Midbrain (tissue), 1 donor: ENCODE measurements around the gene CXorf65.
A peak's percentile ranks its signal among the peaks of the same experiment; 100 is the strongest.

Experiments used
- DNase-seq: peaks from one replicate; lab custom pipeline; 2025; lab: John Stamatoyannopoulos, UW

Gene CXorf65

GRCh38 chrX:71107245-71107644 is 705 bp upstream of the CXorf65 start:
- DNase-seq: no peak

DNA sequence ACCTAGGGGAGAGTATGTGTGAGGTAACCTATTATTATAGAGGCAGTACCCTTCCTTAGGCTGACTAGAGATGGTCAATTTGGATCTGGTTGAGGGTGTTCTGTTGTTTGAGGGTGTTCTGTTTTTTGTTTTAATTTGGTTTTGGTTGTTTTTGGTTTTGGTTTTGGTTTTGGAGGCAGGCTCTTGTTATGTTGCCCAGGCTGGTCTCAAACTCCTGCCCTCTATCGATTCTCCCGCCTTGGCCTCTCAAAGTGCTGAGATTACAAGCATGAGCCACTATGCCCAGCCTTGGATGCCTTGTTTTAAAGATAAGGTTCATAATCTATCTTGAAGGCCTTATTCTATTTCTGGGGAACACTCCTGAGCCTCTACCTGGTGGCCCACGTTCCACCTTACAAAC is 912 bp downstream of the CXorf65 start:
- no peak for DNase-seq

DNA sequence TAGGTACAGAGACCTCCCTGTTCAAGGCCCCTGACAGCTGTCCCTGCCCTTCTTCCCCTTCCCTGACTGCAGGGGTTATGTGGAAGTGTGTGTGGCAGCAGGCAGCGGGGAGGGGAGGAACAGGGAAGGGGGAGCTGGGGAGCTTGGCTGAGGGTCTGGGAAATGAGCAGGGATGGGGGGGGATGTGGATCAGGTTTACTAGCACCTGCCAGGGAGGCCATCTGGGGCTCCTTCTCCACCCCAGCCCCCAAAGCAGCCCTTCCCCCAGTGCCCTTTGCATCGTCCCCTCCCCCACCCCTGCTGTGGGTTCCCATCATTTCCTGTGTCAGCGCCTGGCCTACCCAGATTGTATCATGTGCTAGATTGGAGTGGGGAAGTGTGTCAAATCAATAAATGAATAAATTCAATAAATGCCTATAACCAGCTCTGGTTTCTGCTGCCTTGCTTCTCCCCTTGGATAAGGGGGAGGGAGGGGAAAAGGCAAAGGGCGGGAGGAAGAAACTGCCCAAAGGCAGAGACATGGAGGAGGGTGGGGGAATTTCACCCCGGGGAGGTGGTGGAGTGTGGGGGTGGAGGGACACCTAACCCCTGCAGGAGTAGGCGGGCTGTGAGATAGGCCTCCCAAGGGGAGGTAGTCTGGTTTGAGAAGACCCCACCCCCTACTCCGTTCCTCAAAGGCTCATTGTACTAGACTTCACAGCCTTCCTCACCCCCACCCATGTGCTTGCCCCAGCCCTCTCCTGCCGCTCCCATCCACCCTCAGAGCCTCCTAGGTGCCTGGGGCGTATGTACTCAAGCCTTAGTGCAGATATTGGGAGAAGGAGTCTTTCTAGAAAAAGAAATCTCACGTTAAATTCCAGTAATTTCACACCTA is 3.2 kb downstream of the CXorf65 start:
- DNase-seq: no peak

- DNase-seq: no peak
Observed at GRCh38 chrX:71102292-71102691, 4.2 kb downstream of the CXorf65 start.

GRCh38 chrX:71100581-71101505 is 5.7 kb downstream of the CXorf65 start:
- no peak for DNase-seq

- no peak for DNase-seq
Observed at GRCh38 chrX:71099736-71100135, 6.8 kb downstream of the CXorf65 start.

DNA sequence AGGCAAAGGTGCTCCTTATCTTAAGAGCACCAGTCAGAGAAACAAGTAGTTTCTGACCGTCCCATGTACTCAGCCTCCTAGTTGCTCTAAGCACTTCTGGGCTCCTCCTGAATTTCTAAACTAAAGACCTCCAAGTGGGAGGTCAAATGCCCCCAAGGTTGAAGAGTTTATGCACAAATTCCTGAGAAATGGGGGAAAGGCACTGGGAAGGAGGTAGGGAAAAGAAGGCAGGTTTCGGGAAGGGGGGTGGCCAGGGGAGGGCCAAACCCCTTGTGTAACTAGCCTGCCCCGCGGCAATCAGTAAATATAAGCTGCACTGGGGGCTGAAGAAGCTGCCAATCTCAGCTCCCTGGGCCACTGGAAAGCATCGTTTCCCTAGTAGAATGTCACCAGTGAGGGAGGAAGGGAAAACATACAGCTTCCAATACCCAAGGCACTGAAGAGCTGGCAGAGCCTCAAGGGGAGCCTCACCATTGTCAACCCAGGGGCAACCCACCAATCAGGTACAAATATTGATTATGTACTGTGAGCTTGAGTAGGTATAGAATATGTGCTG is 7.5 kb downstream of the CXorf65 start:
- DNase-seq: no peak

DNA sequence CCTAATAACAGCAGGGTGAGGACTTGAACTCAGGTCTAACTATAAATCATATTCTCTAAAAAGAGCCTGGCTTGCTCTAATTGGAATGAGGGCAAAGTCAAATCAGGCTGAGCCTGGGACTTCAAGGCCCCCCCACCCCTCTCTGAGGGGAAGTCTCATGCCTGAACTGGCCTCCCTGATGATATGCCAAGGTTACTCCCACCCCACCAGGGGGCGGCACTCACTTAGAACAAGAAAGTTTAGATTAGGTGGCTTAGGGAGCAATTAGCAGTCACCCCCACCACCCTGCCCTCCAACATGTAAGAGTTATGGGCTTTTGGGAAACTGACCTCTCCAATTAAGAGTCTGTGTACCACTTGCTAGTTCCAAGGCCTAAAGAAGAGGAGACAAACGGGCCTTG is 8.2 kb downstream of the CXorf65 start:
- peak; percentile 32 for DNase-seq

DNA sequence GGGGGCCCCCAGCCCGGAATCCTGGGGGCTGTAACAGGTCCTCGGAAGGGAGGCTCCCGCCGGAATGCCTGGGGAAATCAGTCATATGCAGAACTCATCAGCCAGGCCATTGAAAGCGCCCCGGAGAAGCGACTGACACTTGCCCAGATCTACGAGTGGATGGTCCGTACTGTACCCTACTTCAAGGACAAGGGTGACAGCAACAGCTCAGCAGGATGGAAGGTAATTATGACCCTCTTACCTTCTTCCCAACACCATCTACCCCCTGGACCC is 9.8 kb downstream of the CXorf65 start:
- DNase-seq: no peak

- peak; percentile 73 for DNase-seq
Observed at GRCh38 chrX:71095981-71096759, 10.4 kb downstream of the CXorf65 start.

GRCh38 chrX:71095555-71095980 is 11.0 kb downstream of the CXorf65 start, which contains the start of gene FOXO4:
TSS of gene FOXO4 (plus strand) at chrX:71095851. CDS start at chrX:71096529, 678 bp downstream.
- peak; percentile 88 for DNase-seq

- no peak for DNase-seq
Observed at GRCh38 chrX:71095033-71095432, 11.5 kb downstream of the CXorf65 start.

DNA sequence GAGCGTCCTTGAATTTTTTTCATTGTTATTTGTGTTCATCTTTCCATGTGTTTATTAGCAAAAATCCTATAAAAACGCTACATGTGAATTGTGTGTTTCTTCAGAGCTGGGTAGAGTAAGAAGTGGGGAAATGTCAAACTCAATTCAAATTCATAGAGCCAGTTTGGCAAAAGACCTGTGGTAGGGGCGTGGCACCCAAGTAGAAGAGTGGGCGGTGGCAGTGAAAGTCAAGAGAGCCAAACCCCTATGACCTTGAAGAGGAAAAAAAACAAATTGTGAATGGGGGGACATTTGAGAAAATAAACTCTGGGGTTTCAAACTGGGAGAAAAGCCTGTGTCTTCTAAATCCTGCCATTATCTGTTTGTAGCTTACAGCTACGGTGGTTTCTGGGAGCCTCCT is 15.3 kb downstream of the CXorf65 start:
- no peak for DNase-seq

- DNase-seq: no peak
Observed at GRCh38 chrX:71085900-71086299, 20.6 kb downstream of the CXorf65 start.

- DNase-seq: no peak
Observed at GRCh38 chrX:71082822-71083221, 23.7 kb downstream of the CXorf65 start.

GRCh38 chrX:71082124-71082647 is 24.4 kb downstream of the CXorf65 start:
- DNase-seq: no peak

- DNase-seq: no peak
Observed at GRCh38 chrX:71081330-71082123, 25.0 kb downstream of the CXorf65 start.

- DNase-seq: no peak
Observed at GRCh38 chrX:71070531-71070930, 36.0 kb downstream of the CXorf65 start.

DNA sequence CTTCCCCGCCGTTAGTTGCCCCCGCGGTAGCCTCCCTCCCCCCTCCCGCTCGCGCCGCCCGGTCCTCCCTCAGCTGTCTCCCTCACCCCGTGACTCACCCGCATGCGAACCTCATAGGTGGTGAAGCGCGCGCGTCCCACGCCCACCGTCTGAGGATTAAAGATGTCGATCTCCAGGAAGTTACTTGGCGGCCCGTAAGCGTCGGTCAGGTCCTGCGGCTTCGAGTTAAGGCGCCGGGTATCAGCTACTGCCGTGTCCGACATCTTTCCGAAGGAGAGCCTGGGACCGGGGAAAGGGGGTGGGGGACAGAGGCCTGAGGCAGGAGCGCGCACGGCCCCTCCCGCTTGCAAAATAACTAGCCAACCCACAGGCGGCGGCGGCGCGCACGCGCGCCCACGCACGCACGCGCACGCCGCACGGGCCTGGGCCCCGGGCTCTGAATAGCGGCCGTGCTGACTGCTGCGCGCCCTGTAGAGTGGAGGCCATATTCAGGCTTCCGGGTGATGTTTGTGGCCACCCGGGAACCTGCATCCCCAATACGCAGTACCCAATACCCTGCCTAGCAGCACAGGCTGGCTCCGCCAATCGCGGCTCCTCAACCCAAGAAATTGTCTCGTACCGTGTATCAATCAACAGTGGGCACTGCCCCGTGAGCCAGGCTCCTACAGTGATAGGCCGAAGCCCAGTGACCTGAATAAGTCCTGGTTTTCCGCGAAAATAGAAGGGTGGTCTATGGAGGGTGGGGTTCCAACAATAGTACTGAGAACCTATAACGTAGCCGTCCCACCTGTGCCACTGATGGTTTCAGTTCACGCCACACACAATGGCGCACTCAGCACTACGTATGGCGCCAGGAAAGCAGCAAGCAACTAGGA is 38.3 kb downstream of the CXorf65 start, which contains the start of gene SNX12:
TSS of gene SNX12 (minus strand) at position 291 of the 875 bp plus-strand sequence. CDS start at position 263, 28 bp downstream.
- peak; percentile 90 for DNase-seq

GRCh38 chrX:71067712-71068043 is 38.9 kb downstream of the CXorf65 start:
- DNase-seq: no peak
